ENCODE measurements around the gene RPS19BP1.
A peak's percentile ranks its signal among the peaks of the same experiment; 100 is the strongest.

DNA sequence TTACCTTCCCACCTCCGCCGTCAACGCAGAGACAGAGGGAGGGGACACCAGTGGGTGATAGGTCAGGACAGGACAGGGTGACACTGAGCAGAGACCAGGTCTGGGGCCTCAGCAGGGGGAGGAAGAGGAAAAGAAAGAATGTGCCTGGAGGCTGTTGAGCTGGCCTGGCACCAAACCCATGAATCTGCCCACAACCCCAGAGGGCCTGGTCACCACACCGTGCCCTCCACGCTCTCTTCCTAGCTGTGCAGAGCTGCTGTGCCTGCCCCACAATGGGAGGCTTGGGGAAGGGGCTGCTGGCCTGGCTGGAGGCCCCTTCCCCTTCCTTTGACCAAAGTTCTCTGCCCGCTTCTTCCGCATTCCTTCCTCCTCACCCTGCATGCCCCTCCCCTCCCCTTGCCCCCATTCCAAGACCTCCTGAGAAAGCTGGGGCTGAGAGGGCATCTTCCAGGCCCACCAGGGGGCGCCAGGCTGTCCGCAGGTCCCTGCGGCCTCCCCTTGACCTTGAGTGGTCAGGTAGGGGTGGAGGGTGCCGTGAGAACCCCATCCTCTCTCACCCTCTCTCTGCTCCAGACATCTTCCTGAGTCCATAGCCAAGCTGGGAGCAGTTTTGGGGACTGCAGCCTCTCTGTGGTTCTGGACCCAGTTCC is 27.0 kb upstream of the RPS19BP1 start:
- peak; percentile 49 for TF ChIP-seq CTCF (IDR thresholded peaks at IDR 0.05; ENCODE audit: insufficient read depth, low read length, poor library complexity, severe bottlenecking)
- TF ChIP-seq EZH2phosphoT487 (conservative IDR thresholded peaks at IDR 0.05; ENCODE audit: low read length), result no peak
